Hematopoietic multipotent progenitor cell treated with erythropoietin and hydrocortisone succinate and interleukin-3 and kit ligand, for 4 days (in vitro differentiated cells): Measurements from ENCODE around the gene NACA2.
A peak's percentile ranks its signal among the peaks of the same experiment; 100 is the strongest.
"Not testable (repeated sequence)": the region's sequence is repeated elsewhere in the genome, so short reads cannot be mapped to it uniquely, and the experiment has no call there.

ENCODE experiments used
- DNase-seq: peaks from one replicate; pipeline ENCODE4 v3.0.0-alpha.2; 2015

NACA2 gene

DNA sequence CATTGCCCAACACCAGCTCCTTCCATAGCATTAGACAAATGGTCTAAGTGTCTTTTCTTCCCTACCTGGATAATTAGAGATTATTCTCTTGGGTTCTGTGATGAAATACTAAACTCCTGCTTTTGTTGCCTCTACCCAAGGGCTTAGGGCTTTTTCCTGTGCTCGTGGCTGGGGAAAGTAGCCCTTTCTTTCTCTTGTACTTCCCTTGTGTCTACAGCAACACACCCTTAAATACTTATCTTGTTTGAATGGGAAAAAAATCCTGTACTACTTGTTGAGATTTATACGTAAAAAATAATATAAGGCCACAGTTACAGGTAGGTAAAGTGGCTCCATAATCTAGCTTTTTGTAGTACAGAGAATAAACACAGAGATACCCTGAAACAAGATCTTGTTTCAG lies 7.0 kb upstream of the NACA2 start:
- DNase-seq = no peak

DNA sequence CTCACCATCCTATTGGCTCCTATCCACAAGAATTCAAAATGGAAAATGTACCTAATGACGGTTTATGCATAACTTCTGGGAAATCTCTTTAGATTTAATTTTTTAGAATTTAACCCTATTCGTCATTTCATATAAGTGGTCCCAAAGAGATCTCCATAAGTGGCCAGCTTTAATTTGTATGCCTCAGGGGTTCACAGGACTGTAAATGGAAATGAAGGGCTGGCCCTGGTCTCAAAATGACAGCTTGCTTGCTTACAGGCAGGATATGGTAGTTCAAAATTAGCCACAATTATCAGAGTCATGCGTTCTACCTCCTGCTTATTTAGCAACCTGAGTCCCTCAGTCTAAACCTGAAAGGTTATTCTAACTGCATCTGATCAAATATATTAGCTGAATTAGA lies 6.6 kb upstream of the NACA2 start:
- no peak for DNase-seq

DNA sequence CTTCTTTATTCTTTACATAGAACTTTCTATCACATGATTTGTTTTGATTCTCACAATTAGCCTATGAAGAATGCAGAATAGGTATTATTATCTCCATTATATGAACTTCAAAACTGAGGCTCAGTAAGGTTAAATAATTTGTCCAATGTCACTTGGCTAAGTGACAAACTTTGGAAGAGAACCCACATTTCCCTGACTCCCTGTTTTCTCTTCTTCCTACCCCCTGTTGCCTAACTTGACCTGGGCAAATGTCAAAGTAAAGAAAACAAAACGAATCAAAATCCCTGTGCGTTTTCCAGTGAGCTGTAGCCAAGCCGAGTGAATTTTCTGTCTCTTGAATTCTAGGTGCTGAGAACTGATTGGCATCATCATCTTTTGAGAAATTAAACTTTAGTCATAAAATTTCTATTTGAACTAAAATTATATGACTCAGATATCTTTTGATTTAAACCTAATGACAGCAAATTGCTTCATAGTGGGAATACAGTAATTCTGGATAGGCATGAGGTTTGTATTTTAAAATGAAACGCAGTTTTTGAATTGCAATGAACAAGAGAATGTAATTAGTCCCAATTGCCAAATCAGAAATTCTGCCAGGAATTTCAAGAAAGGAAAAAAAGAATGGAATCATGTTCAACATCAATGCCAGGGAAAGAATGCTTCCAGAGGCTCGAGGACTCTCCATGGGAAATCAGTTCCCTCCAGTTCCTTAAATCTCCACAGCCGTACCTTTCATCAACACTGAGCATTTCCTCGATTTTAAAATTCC lies 4.6 kb upstream of the NACA2 start:
- DNase-seq = no peak

DNA sequence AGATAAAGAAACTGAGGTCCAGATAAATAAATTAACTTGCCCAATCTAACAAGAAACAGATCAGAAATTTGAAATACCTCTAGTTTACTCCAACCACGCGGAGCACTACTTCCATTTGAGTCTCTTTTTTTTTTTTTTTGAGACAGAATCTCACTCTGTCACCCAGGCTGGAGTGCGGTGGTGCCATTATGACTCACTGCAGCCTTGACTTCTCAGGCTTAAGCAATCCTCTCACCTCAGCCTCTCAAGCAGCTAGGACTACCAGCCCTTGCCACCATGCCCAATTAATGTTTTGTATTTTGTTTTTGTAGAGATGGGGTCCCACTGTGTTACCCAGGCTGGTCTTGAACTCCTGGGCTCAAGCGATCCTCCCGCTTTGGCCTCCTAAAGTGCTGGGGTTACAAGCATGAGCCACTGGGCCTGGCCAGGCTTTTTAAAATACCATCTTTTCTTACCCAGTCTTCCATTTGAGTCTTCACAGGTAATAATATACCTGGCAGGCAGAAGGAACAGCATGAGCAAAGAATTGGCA lies 3.3 kb upstream of the NACA2 start:
- no peak for DNase-seq

DNA sequence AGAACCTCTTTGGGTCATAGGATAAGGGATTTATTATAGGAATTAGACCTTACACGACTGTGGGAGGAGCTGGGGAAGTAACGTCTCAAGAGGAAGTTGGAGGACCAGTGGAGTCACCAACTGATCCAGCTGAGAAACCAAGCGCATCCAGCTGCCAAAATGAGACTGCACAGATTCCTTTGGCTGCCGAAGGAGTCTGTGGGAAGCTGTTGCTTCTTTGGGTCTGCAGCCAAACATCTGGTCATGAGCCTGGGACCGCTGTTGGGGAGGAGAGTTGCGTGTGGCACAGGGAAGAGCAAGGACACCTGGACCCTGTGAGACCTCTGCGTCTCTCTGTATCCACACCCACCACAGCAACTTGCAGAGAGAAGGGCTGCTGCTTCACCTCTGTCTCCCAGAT lies 2.4 kb upstream of the NACA2 start:
- no peak for DNase-seq

DNA sequence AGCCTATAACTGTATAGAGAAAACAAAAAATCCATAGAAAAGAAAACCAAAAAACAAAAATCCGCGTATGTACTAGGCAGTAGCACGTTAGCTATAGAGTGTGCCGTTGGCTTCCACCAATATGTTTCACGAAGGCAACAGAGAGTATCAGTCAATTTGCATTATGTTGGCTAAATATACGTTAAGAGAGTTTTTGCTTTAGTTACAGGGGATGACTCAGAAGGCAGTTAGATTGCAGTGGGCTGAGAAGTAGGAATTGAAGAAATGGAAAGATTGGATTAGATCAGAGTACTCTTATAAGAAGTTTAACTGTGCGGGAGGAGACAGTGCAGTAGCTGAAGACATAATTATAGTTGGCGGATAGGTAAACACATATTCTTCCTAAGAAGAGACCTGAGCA lies 911 bp upstream of the NACA2 start:
- DNase-seq = no peak

DNA sequence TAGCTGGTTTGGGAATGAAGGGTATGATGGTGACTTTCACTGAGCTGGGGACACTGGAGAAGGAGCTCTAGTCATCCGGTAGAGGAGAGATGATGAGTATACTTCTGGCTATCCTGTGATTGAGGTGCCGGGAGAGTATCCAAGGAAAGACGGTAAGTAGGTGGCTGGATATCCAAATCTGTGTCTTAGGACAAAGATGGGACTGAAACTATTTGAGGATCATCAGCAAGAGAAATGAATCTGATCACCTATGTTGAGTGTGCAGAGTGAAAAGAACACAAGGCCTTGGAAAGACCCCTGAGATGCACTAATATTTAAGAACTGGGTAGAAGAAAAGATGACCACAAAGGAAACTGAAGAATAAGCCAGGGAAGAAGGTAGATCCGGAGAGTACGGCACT lies 1.0 kb downstream of the NACA2 start:
- DNase-seq = no peak

DNA sequence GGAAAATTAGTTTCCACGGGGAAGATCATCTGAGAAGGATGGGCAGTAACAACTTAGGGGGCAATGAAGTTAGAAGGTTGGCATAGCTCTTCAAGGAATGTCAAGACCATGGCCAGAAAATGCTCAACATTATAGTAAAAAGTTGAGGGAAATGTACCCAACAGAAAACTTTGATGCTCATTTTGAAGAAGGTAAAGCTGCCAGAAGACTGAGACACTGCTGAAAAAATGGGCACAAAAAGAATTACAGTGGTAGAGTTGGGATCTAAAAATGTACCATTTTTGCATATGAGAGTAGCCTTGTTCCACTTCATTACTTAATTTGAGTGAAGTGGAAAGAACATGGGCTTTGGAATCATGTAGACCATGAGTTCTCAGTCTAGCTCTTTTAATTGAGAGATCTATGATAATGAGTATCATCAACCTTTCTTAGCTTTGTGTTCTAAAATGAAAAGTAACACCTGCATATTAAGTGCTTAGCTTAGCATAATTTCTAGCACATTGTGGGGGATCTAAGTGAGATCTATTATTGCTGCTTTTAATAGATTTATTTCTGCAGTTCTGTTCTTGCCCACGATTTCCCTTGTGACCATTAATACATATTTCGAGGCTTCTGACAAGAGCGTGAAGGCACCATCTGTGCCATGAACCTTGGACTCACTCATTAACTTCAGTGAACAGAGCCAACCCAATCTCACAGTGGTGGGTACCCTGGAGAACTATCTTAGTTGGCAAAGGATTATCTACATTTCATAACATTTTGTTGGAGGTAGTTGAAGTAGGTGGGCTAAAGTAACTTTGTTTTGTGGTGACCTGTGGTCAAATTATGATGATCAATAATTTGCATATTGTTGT lies 3.0 kb downstream of the NACA2 start:
- no peak for DNase-seq

DNA sequence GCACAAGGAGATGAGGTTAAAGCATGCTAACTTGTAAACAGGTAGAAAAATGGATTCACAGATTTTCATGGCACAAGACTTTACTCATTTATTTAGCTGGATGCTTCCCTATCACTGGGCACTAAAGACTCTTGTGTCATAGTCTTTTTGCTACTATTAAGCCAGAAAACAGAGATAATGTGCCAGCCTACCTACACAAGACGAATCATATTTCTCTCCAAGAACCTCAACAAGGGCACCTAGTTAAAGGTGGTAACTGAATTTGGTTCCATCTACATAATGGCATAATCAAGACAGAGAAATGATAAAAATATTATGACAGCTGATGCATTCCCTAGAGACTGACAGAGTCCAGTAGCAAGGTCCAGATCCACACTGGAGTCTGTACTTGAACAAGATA lies 3.8 kb downstream of the NACA2 start:
- DNase-seq = no peak

DNA sequence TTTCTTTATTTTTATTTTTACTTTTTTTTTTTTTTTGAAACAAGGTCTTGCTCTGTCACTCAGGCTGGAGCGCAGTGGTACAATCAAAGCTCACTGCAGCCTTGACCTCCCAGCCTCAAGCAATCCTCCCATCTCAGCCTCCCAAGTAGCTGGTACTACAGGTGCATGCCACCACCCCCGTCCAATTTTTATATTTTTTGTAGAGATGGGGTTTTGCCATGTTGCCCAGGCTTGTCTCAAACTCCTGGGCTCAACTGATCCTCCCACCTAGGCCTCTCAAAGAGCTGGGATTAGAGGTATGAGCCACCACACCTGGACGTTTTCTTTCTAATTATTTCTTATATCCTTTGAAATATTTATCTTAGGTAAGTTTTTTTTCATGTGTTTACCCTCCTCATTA lies 4.4 kb downstream of the NACA2 start:
- DNase-seq = not testable (repeated sequence)

DNA sequence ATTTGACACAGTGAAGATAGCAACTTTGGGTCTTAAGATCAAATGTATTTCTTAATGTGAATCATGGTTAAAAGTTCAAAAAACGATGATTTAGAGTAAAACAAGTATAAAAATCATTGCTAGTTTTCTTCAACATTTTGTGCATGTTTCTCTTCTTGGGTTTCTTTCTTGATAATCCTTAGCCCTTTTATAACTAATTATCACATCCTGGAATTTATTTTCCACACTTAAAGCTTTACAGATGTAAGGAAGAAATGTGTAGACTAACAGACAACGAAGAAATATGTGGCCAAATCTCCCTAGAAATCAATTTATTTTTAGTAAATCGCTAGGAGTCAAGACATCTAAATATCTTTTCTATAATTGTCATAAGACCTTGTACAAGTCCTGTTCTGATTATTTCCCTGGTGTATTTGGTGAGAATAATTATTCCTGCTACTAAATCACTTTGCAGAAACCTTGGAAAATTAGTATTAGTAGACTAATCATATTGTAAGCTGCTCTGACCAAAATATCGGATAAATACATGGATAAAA lies 4.9 kb downstream of the NACA2 start:
- no peak for DNase-seq

DNA sequence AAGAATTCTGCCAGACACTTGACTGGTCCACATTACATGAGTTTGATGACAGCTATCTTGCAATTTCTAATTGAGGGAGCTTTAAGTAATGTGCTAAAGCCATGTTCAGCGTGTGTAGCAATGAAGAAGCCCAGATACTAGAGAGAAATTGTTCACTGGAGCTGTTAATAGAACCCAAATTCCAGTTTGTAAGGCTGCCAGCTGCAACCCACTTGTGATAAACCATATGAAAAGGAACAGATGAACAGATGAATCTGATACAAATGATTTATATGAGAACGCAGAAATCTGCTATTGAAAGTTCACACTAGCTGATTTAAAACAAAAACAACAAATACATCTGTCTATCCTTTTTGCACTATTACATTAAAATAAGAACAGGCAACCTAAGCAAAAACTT lies 6.2 kb downstream of the NACA2 start:
- DNase-seq = no peak

DNA sequence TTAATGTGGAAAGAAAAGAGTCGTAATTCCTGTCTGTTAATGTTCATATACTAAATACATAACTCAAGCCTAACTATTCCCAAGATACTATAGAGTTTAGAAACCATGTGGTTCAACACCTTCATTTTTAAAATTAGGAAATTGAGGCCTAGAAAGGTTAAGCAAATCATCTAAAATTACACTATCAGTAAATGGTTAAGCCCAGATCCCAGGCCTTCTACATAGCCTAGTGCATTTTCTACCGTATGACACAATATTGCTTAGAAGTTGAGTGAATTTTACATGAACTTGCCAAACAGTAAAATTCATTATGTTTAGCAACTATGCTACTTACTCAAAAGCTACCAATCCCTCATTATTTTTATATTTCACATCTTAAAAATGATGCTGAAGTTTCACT lies 6.8 kb downstream of the NACA2 start:
- DNase-seq = no peak

DNA sequence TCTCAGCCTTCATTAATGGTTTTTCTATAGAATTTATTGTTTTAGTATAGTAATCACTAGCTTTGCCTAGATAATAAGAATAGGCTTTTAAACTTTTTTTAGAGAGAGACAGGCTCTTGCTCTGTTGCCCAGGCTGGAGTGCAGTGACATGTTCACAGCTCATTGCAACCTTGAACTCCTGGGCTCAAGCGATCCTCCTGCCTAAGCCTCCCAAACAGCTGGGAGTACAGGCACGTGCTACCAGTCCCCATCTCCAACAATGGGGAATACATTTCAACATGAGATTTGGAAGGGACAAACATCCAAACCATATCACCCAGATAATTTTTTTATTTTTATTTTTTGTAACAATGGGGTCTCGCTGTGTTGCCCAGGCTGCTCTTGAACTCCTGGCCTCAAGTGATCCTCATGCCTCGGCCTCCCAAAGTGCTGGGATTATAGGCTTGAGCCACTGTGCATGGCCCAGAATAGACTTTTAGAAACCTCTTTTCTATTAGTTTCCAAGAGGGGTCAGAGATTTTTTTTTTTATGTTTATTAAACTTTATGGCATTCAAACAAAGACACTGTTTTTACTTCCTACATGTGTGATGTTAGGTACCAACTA lies 7.3 kb downstream of the NACA2 start:
- DNase-seq = no peak

DNA sequence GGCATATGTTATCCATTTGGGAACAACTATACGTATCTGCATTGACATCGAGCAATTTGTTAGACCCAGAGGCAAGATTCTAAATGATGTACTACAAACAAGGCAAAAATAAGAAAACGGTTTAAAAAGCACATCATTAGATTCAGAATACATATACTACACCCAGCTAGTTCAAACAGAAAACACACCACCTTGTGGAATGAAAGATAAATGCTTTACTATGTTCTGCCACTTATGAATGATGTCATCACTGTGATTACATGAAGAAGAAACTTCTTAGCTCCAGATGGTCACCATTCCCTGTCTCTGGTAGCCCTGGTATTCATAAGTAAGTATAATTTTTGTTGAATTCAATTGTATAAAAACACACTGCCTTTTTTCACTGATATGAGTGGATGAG lies 7.8 kb downstream of the NACA2 start:
- DNase-seq = peak; percentile 70

DNA sequence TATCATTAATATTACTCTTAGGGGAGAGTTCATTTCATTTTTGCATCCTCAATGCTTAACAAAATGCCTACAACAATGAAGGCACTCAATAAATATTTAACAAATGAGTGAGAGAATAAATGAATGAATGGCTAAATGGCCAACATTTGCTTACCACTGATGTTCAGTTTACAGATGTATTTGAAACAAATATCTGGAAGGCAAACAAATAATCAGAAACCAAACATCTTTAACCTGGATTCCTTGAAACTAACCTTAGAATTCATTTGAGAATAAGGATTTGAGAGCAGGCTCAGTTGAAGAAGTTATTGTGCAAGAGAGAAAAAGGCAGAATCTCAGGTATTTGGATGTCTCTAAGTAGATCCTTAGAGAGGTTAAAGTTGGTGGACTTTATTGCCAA lies 8.4 kb downstream of the NACA2 start:
- DNase-seq = no peak

DNA sequence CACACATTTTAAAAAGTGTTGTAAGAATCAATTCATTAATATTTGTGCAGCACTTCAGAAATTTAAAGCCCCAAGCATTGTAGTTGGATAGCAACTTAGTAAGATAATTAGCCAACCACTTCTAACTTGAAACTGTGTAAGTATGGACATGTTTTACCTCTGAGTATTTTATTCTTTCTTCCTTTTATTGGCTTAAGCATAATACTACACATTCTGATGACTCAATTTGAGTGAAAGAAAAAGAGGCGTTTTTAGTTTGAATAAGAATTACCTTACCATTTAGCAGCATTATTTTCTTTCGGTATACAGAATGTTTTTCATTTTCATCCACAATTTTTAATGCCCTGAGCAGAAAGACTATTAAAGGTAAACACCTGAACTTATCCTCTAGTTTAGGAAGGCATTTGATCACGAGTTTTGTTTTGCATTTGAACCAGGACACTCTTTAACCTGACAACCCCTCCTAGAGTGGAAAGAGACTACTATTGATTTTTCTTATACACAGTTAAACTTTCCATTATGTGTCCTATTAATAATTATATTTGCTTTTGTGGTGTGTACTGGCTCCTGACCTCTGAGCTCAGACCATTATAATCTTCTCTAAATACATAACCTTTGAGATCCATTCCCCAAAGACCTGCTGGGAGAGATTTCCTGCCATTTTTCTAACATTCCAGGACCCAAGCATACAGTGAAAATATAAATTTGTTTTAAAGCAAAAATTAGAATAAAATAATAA lies 9.2 kb downstream of the NACA2 start:
- DNase-seq = no peak

DNA sequence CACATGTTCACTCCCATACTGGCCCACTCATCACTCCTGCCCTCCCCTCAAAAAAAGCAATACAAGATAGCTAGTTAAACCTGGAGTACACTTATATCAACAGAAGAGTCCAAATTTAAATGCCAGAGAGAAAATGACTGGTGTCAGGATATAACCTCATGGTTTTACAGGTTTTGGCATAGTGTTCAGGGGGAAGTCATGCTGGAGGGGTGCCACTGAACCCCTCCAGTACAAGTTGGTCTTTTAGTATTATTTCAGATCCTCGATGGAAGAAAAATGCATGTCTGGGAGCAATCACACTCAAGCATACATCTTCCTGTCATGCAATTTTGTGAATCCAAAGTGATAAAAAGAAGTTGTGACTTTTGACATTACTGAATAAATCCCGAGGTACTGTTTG lies 10.5 kb downstream of the NACA2 start:
- DNase-seq = no peak

DNA sequence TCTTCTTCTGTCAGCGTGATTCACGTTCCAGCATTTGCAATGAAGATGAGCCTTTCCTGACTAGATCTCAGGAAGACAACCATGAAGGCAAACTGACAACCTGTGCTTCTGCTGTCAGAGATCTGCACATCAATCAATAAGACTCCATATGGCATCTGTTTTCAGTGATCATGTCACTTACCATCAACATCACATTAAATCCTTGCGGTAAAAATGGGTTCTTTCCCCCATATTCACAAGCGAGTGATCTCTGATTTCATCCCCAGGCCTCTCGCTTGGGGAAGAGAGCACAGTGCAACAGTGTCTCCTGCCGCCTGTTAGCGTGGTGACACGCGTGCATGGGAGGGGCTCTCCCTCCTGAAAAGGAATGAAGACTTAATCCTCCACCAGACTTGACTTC lies 11.1 kb downstream of the NACA2 start:
- DNase-seq = no peak

DNA sequence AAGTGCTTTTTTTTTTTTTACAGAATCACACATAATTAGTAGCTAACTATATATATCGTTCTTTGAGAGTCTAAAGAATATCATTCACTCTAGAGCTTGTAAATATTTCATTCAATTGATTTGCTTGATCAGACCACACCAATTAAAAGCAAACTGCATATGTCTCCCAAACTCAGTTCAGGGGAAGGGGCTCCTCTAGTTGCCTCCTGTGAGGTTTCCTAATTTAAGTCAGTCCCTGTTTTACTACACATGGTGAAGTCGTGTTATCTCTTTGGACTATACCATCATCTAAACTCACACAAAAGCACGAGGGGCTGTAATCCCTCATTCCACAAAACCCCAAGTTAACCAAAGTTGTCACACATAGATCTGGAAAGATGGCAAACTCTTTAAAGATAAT lies 11.7 kb downstream of the NACA2 start:
- DNase-seq = no peak

DNA sequence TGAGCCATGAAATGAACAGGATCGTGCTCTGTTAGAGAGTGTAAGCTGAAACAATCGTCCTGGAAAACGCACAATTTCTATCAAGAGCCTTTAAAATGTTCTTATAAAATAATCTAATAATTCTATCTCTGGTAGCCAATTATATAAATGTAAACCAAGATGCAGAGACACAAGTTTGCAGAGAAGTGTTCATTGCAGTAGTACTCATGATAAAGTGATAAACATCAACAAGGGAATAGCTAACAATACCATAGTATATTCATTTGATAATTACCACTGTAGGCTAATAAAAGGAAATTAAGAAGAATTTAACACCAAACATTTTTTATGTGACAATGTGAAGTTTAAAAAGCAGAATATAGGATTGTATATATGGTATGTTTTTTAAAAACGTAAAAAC lies 12.4 kb downstream of the NACA2 start:
- DNase-seq = no peak

DNA sequence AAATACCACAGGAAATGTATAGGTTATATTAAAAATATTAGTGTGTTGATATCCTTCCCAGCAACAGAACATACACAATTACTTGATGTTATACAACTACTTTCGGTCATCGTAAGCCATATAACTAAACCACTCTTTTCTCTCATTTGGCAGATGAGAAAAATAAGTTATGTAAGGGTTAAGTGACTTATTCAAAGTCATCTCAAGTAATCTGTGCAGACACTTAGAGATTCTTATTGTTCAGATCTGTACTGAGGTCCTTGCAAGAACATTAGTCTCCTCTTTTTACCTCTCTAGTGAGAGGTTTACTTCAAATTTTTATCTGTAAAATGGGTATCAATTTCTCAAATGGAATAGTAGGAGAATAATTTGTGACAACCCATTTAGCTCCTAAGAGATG lies 15.0 kb downstream of the NACA2 start:
- no peak for DNase-seq
